ENCODE measurements around the gene BCL2L11. TPM values are rescaled to one million over a fixed set of nuclear protein-coding genes. Genes with fewer than 3 reads are reported as not detected.

The BCL2L11 gene
- total and polyA plus RNA-seq, 10 of the 15 experiments (the other 5 are each of a cell fraction or from before 2014, with no cell fraction given): 0.29 to 10.1 (median 1.1) TPM

DNA sequence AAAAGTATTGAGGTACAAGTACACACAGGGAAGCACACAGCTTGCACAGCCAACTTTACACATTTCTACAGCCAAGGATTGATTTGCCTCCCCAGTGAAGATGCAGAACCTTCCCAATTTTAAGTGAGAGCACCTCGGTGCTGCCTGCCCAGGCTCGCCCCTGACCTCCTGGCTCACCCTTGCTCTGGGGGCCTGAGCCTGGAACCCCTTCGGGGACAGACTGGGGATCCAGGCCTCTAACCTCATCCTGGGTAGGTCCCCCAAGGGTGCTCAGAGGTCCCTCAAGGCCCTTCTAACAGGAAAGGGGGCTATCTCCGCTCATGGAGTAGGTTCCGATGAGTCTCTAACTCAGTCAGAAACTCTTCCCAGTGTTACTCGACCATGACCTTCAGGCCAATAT lies 53.1 kb downstream of the BCL2L11 start (continued):
- TF ChIP-seq NBN (IDR thresholded peaks at IDR 0.05) (no peak), MEF2A (IDR thresholded peaks at IDR 0.05; ENCODE audit: insufficient read depth, low read depth, low read length) (no peak), POU2F2 (IDR thresholded peaks at IDR 0.05; ENCODE audit: borderline replicate concordance, low read depth, low read length) (no peak), ETV6 (conservative IDR thresholded peaks at IDR 0.05 in 1 of 2, IDR thresholded peaks at IDR 0.05 in 1 of 2; ENCODE audit: borderline replicate concordance in 1 of 2, low read depth in 1 of 2) (no peak), GATAD2B (conservative IDR thresholded peaks at IDR 0.05; ENCODE audit: low read depth) (no peak), NFIC (IDR thresholded peaks at IDR 0.05; ENCODE audit: low read depth, low read length) (no peak)
- TF ChIP-seq, protein P1, sequence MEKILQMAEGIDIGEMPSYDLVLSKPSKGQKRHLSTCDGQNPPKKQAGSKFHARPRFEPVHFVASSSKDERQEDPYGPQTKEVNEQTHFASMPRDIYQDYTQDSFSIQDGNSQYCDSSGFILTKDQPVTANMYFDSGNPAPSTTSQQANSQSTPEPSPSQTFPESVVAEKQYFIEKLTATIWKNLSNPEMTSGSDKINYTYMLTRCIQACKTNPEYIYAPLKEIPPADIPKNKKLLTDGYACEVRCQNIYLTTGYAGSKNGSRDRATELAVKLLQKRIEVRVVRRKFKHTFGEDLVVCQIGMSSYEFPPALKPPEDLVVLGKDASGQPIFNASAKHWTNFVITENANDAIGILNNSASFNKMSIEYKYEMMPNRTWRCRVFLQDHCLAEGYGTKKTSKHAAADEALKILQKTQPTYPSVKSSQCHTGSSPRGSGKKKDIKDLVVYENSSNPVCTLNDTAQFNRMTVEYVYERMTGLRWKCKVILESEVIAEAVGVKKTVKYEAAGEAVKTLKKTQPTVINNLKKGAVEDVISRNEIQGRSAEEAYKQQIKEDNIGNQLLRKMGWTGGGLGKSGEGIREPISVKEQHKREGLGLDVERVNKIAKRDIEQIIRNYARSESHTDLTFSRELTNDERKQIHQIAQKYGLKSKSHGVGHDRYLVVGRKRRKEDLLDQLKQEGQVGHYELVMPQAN (conservative IDR thresholded peaks at IDR 0.05): no peak
- TF ChIP-seq, protein P2, sequence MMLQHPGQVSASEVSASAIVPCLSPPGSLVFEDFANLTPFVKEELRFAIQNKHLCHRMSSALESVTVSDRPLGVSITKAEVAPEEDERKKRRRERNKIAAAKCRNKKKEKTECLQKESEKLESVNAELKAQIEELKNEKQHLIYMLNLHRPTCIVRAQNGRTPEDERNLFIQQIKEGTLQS (IDR thresholded peaks at IDR 0.05; ENCODE audit: borderline replicate concordance, extremely low read depth, low read depth, low read length): no peak

DNA sequence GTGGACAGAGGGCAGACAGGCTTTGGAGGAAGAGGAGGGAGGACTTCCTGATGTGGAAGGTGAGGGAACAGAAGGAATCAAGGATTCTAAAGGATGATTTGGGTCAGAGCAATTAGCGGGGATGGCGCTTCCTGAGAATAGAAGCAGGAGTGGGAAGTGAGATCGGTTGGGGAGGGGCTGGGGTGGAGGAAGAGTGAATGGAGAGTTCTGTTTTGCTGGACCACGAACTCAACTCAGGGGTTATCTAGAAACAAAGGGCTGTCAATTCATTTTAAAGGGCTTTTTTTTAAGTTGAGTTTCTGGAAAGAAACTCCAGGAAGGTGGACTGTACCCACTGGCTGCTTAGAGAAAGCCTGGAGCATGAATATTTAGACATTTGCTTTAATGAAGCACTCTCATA lies 54.9 kb downstream of the BCL2L11 start:
- in situ Hi-C loops (cut with MboI): no loop called here
- ChIA-PET POLR2A (no interaction called here), CTCF (no interaction called here), SMC1A (ENCODE audit: uncharacterized antibody, unreplicated experiment) (interaction anchor here (1.0 kb wide), 1 partner anchor 13 kb away, joined by 4 read pairs; no protein-coding TSS in a partner anchor), RAD21 (ENCODE audit: unreplicated experiment) (no interaction called here)
- no TSS peak for BruUV-seq (replicated peaks)
- Histone ChIP-seq H4K20me1 (ENCODE audit: control insufficient read depth, insufficient read depth) (no peaks in the 10 kb centered on the region), H3K36me3 (ENCODE audit: control insufficient read depth in 2 of 2, insufficient read depth in 2 of 2, low read length in 1 of 2) (no peaks in the 10 kb centered on the region), H3K27ac (ENCODE audit: control insufficient read depth, insufficient read depth) (no peak overlapping the region), H2AFZ (ENCODE audit: control insufficient read depth, low read depth, low read length) (no peak overlapping the region), H3K79me2 (ENCODE audit: control insufficient read depth, insufficient read depth, low read length) (no peaks in the 10 kb centered on the region), H3K9me3 (replicated peaks; ENCODE audit: control insufficient read depth, insufficient read depth, low read length) (no peaks in the 10 kb centered on the region), H3K9ac (ENCODE audit: control insufficient read depth, insufficient read depth, low read length) (no peak overlapping the region), H3K4me3 (no peak overlapping the region), H3K4me1 (ENCODE audit: control insufficient read depth, insufficient read depth, low read length) (no peaks in the 10 kb centered on the region), H3K4me2 (ENCODE audit: control insufficient read depth, insufficient read depth) (no peak overlapping the region), H3K27me3 (replicated peaks in 1 of 2; ENCODE audit: control insufficient read depth in 2 of 2, insufficient read depth in 2 of 2, low read length in 1 of 2) (no peaks in the 10 kb centered on the region; a peak in 2 of 4 replicates)
- no peak for DNase-seq (ENCODE audit: low read depth, low spot score)
- intact Hi-C loops (cut with micrococcal nuclease; ENCODE audit: unreplicated experiment): no loop called here
- no peak for TF ChIP-seq POLR2AphosphoS2 (IDR thresholded peaks at IDR 0.05; ENCODE audit: low read depth, low read length)
- no peak for TF ChIP-seq SMAD1 (IDR thresholded peaks at IDR 0.05; ENCODE audit: low read depth, partially characterized antibody)
- no peak for TF ChIP-seq TCF3 (IDR thresholded peaks at IDR 0.05; ENCODE audit: borderline replicate concordance, insufficient read depth, low read depth, low read length)
- no peak for TF ChIP-seq NR2F1 (conservative IDR thresholded peaks at IDR 0.05)
- no peak for TF ChIP-seq STAT1 (conservative IDR thresholded peaks at IDR 0.05)
- no peak for TF ChIP-seq ZNF274 (IDR thresholded peaks at IDR 0.05; ENCODE audit: insufficient read depth, insufficient read length)
- no peak for TF ChIP-seq JUNB (IDR thresholded peaks at IDR 0.05)
- no peak for FAIRE-seq
- WGBS (ENCODE audit: insufficient coverage, insufficient replicate concordance, low lambda C conversion rate, missing lambda C conversion rate): 64% methylated on average over 4 of the region's 4 CpGs
- ATAC-seq: no peak

Measured in GM12878 (cell line).